Ishikawa (cell line): ENCODE data around the gene ZNF423.

ENCODE experiments used
- CEBPB ChIP-seq: IDR thresholded peaks from 2 replicates; pipeline ENCODE4 v1.6.1; 2012
- CREB1 ChIP-seq: IDR thresholded peaks from 2 replicates; pipeline ENCODE4 v1.6.1; 2012; ENCODE audit warnings: low read depth
- EGR1 ChIP-seq: IDR thresholded peaks from 2 replicates; pipeline ENCODE4 v1.6.1; 2012
- EP300 ChIP-seq: IDR thresholded peaks from 2 replicates; pipeline ENCODE4 v1.6.1; 2012; ENCODE audit warnings: borderline replicate concordance
- FOXM1 ChIP-seq: IDR thresholded peaks from 2 replicates; pipeline ENCODE4 v1.6.1; 2012; ENCODE audit warnings: low read depth, borderline replicate concordance
- NFIC ChIP-seq: IDR thresholded peaks from 2 replicates; pipeline ENCODE4 v1.6.1; 2012
- RAD21 ChIP-seq: IDR thresholded peaks from 2 replicates; pipeline ENCODE4 v1.6.1; 2012; ENCODE audit warnings: low read depth
- TAF1 ChIP-seq: IDR thresholded peaks from 2 replicates; pipeline ENCODE4 v1.6.1; 2012; ENCODE audit warnings: low read depth, mild to moderate bottlenecking
- TCF12 ChIP-seq: IDR thresholded peaks from 2 replicates; pipeline ENCODE4 v1.6.1; 2012; ENCODE audit warnings: low read depth
- TEAD4 ChIP-seq: IDR thresholded peaks from 2 replicates; pipeline ENCODE4 v1.6.1; 2012
- YY1 ChIP-seq: IDR thresholded peaks from 2 replicates; pipeline ENCODE4 v1.6.1; 2012; ENCODE audit warnings: low read depth
- ZBTB7A ChIP-seq: IDR thresholded peaks from 2 replicates; pipeline ENCODE4 v1.6.1; 2012; ENCODE audit warnings: low read depth
- TF ChIP-seq, protein P1 (sequence below): IDR thresholded peaks from 2 replicates; pipeline ENCODE4 v1.6.1; 2012; ENCODE audit warnings: low read depth, mild to moderate bottlenecking
- TF ChIP-seq, protein P2 (sequence below): IDR thresholded peaks from 2 replicates; pipeline ENCODE4 v1.6.1; 2012
- TF ChIP-seq, protein P3 (sequence below): IDR thresholded peaks from 2 replicates; pipeline ENCODE4 v1.6.1; 2012

ZNF423 gene

DNA sequence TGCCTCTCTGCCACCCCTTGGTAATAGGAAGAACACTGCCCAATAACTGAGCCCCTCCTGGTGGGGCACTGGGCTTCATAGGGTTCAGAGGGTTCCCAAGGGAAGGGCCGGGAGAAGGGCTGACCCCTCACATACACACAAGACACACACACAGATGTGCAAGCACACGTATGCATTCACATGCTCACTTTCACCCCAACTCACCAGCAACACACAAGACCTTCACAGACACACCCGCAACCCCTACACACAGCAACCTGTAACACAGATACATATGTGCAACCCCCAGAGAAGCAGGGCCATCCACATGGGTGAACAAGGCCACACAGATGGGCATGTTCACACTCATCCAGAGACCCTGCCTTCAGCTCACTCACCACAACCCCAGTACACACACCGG, 225.1 kb downstream of the ZNF423 start:
- TF ChIP-seq YY1 (no peak), CEBPB (no peak), EP300 (no peak), NFIC (no peak)
- TF ChIP-seq, protein P1, sequence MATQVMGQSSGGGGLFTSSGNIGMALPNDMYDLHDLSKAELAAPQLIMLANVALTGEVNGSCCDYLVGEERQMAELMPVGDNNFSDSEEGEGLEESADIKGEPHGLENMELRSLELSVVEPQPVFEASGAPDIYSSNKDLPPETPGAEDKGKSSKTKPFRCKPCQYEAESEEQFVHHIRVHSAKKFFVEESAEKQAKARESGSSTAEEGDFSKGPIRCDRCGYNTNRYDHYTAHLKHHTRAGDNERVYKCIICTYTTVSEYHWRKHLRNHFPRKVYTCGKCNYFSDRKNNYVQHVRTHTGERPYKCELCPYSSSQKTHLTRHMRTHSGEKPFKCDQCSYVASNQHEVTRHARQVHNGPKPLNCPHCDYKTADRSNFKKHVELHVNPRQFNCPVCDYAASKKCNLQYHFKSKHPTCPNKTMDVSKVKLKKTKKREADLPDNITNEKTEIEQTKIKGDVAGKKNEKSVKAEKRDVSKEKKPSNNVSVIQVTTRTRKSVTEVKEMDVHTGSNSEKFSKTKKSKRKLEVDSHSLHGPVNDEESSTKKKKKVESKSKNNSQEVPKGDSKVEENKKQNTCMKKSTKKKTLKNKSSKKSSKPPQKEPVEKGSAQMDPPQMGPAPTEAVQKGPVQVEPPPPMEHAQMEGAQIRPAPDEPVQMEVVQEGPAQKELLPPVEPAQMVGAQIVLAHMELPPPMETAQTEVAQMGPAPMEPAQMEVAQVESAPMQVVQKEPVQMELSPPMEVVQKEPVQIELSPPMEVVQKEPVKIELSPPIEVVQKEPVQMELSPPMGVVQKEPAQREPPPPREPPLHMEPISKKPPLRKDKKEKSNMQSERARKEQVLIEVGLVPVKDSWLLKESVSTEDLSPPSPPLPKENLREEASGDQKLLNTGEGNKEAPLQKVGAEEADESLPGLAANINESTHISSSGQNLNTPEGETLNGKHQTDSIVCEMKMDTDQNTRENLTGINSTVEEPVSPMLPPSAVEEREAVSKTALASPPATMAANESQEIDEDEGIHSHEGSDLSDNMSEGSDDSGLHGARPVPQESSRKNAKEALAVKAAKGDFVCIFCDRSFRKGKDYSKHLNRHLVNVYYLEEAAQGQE = no peak
- TF ChIP-seq, protein P2, sequence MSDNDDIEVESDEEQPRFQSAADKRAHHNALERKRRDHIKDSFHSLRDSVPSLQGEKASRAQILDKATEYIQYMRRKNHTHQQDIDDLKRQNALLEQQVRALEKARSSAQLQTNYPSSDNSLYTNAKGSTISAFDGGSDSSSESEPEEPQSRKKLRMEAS = no peak

DNA sequence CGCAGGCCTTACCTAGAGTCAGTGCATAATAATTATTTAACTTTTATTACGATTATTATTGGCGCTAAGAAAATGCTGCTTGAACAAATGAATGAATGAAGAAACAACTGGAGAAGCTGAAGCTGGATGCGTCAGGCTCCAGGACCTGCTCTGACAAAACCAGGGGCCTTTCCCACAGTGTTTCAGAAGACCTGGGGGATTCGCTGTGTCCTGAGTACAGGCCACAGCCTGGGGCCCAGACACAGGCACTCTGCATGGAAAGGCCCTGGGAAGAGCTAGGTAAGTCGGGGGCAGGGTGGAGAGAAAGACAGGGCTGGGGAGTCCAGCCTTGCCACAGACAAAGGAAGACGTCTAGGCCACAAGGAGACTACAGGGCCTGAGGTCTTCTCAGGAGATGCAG, 226.1 kb downstream of the ZNF423 start:
- no peak for TF ChIP-seq EGR1
- no peak for TF ChIP-seq TCF12
- TF ChIP-seq FOXM1 = no peak
- no peak for TF ChIP-seq YY1
- no peak for TF ChIP-seq NFIC

DNA sequence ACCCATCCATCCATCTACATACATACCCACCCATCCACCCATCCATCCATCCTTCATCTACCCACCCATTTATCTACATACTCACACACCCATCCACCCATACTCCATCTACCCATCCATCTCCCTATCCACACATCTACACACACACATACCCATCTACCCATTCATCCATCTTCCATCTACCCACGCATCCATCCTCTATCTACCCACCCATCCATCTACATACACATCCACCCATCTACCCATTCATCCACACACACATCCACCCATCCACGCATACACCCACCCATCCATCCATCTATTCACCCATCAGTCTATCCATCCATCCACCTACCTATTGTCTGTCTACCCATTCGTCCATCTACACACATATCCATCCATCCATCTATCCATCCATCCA, 227.8 kb downstream of the ZNF423 start:
- no peak for TF ChIP-seq CREB1

DNA sequence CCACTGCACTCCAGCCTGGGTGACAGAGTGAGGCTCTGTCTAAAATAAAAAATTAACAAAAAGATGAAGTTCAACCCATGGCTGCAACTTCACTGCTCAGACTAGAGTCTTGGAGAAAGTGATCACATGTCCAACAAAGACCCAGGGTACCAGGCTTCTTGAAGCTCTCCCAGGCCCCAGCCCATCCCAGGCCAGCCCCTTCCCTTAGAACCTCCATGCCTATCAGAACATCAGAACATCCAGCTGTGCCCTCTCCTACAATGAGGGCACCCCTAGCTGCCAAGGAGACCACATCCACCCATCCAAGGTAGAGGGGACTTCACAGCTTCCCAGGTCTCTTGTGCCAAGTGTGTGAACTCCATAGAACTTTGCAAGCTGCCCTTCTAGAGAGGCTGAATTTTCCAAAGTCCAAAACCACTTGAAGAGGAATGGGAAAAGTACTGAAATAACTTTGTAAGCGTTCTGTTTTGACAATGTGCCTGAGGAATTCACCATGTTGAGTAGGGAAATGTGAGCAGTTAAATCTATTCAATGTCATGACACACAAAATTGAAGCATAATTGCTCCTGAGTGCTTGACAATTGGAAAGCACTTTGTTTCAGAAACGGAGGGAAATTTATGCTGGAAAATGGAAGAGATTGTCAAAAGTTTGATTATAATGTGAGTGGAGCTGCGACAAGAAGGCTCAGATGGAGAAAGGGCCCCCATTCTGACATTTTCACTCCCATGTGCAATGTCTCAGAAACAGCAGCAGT, 230.4 kb downstream of the ZNF423 start:
- TF ChIP-seq NFIC (no peak), RAD21 (no peak), EP300 (no peak), YY1 (no peak), TCF12 (no peak), CEBPB (no peak), EGR1 (no peak), FOXM1 (no peak), ZBTB7A (no peak), TAF1 (no peak), TEAD4 (no peak)
- TF ChIP-seq, protein P3, sequence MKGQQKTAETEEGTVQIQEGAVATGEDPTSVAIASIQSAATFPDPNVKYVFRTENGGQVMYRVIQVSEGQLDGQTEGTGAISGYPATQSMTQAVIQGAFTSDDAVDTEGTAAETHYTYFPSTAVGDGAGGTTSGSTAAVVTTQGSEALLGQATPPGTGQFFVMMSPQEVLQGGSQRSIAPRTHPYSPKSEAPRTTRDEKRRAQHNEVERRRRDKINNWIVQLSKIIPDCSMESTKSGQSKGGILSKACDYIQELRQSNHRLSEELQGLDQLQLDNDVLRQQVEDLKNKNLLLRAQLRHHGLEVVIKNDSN = no peak

DNA sequence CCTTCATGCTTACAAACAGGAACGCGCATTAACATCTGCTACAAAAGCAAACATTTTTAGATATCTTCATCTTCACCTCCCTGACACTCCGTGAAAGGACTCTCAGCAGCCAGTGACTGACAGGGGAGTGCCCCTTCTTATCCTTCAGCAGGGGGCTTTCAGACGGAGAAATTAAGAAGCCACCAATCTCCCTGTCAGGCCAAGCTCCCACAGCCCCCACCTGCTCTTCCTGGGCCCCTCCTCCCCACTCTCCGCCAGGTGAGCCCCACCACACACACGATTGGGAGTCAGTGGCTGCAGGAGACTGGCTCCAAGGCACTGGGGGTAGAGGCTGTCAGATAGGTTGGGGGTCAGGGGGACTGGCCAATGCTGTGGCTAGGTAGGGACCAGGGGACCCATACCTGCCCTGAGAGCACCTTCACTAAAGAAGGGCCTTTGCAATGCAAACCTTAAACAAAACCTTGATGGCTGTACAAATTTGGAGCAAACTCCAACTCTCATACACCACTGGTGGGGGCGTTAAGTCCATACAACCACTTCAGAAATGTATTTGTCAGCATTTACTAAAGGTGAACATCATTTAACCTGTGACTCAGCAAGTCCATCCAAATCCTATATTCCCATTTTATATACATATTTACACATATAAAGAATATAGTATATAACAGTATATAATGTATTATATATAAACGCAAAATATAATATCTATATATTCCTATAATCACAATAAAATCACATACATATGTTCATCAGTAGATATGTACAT, 232.2 kb downstream of the ZNF423 start:
- no peak for TF ChIP-seq FOXM1
- TF ChIP-seq TAF1 = no peak
- no peak for TF ChIP-seq CEBPB
- no peak for TF ChIP-seq NFIC
- no peak for TF ChIP-seq EP300
- TF ChIP-seq TEAD4 = no peak
- no peak for TF ChIP-seq YY1
- TF ChIP-seq, protein P3 = no peak
- TF ChIP-seq EGR1 = no peak
- no peak for TF ChIP-seq TCF12
- TF ChIP-seq ZBTB7A = no peak
- no peak for TF ChIP-seq RAD21
- TF ChIP-seq, protein P1 = no peak
- TF ChIP-seq, protein P2 = no peak
- no peak for TF ChIP-seq CREB1
